ENCODE measurements around the gene C1QTNF6. TPM values are rescaled to one million over a fixed set of nuclear protein-coding genes. Genes with fewer than 3 reads are reported as not detected.

Gene C1QTNF6
- total and polyA plus RNA-seq, 2 experiments from 2014 or later: 1.7 to 2.3 TPM

DNA sequence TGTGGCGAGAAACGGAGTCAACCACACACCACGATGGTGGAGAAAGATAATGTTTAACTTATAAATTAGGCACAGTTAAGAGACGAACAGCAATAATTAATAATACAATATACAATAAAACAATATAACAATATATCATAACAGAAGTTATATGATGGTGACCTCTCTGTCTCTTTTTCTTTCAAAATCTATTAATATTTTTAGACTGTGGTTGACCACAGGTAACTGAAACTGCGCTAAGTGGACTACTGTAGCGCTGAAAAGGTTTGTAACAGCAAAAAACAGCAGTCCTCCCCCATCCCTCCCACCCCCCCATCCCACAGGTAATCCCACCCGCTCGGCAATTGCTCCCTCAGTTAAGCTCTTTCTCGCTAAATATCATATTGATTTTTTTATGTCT is 27.8 kb upstream of the C1QTNF6 start (continued):
- TF ChIP-seq, protein P1, sequence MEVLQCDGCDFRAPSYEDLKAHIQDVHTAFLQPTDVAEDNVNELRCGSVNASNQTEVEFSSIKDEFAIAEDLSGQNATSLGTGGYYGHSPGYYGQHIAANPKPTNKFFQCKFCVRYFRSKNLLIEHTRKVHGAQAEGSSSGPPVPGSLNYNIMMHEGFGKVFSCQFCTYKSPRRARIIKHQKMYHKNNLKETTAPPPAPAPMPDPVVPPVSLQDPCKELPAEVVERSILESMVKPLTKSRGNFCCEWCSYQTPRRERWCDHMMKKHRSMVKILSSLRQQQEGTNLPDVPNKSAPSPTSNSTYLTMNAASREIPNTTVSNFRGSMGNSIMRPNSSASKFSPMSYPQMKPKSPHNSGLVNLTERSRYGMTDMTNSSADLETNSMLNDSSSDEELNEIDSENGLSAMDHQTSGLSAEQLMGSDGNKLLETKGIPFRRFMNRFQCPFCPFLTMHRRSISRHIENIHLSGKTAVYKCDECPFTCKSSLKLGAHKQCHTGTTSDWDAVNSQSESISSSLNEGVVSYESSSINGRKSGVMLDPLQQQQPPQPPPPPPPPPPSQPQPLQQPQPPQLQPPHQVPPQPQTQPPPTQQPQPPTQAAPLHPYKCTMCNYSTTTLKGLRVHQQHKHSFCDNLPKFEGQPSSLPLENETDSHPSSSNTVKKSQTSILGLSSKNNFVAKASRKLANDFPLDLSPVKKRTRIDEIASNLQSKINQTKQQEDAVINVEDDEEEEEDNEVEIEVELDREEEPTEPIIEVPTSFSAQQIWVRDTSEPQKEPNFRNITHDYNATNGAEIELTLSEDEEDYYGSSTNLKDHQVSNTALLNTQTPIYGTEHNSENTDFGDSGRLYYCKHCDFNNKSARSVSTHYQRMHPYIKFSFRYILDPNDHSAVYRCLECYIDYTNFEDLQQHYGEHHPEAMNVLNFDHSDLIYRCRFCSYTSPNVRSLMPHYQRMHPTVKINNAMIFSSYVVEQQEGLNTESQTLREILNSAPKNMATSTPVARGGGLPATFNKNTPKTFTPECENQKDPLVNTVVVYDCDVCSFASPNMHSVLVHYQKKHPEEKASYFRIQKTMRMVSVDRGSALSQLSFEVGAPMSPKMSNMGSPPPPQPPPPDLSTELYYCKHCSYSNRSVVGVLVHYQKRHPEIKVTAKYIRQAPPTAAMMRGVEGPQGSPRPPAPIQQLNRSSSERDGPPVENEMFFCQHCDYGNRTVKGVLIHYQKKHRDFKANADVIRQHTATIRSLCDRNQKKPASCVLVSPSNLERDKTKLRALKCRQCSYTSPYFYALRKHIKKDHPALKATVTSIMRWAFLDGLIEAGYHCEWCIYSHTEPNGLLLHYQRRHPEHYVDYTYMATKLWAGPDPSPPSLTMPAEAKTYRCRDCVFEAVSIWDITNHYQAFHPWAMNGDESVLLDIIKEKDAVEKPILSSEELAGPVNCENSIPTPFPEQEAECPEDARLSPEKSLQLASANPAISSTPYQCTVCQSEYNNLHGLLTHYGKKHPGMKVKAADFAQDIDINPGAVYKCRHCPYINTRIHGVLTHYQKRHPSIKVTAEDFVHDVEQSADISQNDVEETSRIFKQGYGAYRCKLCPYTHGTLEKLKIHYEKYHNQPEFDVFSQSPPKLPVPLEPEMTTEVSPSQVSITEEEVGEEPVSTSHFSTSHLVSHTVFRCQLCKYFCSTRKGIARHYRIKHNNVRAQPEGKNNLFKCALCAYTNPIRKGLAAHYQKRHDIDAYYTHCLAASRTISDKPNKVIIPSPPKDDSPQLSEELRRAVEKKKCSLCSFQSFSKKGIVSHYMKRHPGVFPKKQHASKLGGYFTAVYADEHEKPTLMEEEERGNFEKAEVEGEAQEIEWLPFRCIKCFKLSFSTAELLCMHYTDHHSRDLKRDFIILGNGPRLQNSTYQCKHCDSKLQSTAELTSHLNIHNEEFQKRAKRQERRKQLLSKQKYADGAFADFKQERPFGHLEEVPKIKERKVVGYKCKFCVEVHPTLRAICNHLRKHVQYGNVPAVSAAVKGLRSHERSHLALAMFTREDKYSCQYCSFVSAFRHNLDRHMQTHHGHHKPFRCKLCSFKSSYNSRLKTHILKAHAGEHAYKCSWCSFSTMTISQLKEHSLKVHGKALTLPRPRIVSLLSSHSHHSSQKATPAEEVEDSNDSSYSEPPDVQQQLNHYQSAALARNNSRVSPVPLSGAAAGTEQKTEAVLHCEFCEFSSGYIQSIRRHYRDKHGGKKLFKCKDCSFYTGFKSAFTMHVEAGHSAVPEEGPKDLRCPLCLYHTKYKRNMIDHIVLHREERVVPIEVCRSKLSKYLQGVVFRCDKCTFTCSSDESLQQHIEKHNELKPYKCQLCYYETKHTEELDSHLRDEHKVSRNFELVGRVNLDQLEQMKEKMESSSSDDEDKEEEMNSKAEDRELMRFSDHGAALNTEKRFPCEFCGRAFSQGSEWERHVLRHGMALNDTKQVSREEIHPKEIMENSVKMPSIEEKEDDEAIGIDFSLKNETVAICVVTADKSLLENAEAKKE (CRISPR knock-in tag; IDR thresholded peaks at IDR 0.05): no peak

DNA sequence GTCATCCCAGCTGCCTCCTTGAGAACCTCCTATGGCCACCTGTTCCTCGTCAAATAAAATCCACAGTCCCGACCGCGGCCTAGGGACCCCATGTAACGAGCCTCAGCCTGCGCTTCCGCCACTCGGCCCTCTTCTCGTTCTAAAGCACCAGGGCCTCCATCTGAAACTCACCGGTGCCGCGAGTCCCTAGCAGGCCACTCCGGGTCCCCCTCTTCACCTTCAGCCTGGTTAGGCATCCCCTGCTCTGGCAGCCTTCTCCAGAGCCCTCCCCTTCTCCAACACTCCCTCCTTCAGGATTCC is 26.6 kb upstream of the C1QTNF6 start:
- Histone ChIP-seq H3K4me2 (no peak overlapping the region), H3K9me2 (ENCODE audit: insufficient read depth) (no peaks in the 10 kb centered on the region), H3K79me2 (replicated peaks; ENCODE audit: insufficient read depth) (no peaks in the 10 kb centered on the region), H2AFZ (no peak overlapping the region), H3F3A (replicated peaks; ENCODE audit: low read depth) (no peaks in the 10 kb centered on the region), H3K4me1 (ENCODE audit: insufficient read depth) (peaks cover 11% of the 10 kb centered on the region; the same call in 1 of the 2 replicates), H3K4me3 (no peak overlapping the region), H4K20me1 (replicated peaks; ENCODE audit: insufficient read depth) (no peaks in the 10 kb centered on the region), H3K27me3 (ENCODE audit: insufficient read depth) (no peaks in the 10 kb centered on the region), H3K27ac (ENCODE audit: low read depth) (no peak overlapping the region), H3K36me3 (ENCODE audit: insufficient read depth) (no peaks in the 10 kb centered on the region)
- DNase-seq (ENCODE audit: low spot score) (no peak), ATAC-seq (no peak)
- Mint-ChIP-seq H3K4me1 (peaks cover 15% of the 10 kb centered on the region), H3K27me3 (ENCODE audit: insufficient read depth, low read depth, poor library complexity) (peaks cover 20% of the 10 kb centered on the region), H3K9me3 (no peaks in the 10 kb centered on the region), H3K36me3 (ENCODE audit: low read depth) (no peaks in the 10 kb centered on the region), H3K27ac (no peak overlapping the region), H3K4me3 (no peak overlapping the region)
- TF ChIP-seq, protein P2, sequence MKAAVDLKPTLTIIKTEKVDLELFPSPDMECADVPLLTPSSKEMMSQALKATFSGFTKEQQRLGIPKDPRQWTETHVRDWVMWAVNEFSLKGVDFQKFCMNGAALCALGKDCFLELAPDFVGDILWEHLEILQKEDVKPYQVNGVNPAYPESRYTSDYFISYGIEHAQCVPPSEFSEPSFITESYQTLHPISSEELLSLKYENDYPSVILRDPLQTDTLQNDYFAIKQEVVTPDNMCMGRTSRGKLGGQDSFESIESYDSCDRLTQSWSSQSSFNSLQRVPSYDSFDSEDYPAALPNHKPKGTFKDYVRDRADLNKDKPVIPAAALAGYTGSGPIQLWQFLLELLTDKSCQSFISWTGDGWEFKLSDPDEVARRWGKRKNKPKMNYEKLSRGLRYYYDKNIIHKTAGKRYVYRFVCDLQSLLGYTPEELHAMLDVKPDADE (IDR thresholded peaks at IDR 0.05): no peak
- no peak for TF ChIP-seq ZNF114 (CRISPR knock-in tag; IDR thresholded peaks at IDR 0.05)
- no peak for TF ChIP-seq EZH2 (IDR thresholded peaks at IDR 0.05; ENCODE audit: low read depth, unreplicated experiment)
- no peak for TF ChIP-seq JUNB (IDR thresholded peaks at IDR 0.05; ENCODE audit: unreplicated experiment)
- TF ChIP-seq, protein P3, sequence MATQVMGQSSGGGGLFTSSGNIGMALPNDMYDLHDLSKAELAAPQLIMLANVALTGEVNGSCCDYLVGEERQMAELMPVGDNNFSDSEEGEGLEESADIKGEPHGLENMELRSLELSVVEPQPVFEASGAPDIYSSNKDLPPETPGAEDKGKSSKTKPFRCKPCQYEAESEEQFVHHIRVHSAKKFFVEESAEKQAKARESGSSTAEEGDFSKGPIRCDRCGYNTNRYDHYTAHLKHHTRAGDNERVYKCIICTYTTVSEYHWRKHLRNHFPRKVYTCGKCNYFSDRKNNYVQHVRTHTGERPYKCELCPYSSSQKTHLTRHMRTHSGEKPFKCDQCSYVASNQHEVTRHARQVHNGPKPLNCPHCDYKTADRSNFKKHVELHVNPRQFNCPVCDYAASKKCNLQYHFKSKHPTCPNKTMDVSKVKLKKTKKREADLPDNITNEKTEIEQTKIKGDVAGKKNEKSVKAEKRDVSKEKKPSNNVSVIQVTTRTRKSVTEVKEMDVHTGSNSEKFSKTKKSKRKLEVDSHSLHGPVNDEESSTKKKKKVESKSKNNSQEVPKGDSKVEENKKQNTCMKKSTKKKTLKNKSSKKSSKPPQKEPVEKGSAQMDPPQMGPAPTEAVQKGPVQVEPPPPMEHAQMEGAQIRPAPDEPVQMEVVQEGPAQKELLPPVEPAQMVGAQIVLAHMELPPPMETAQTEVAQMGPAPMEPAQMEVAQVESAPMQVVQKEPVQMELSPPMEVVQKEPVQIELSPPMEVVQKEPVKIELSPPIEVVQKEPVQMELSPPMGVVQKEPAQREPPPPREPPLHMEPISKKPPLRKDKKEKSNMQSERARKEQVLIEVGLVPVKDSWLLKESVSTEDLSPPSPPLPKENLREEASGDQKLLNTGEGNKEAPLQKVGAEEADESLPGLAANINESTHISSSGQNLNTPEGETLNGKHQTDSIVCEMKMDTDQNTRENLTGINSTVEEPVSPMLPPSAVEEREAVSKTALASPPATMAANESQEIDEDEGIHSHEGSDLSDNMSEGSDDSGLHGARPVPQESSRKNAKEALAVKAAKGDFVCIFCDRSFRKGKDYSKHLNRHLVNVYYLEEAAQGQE (IDR thresholded peaks at IDR 0.05; ENCODE audit: unreplicated experiment): no peak
